ENCODE results near the gene DCC. TPM values are rescaled to one million over a fixed set of nuclear protein-coding genes. Genes with fewer than 3 reads are reported as not detected.

DCC gene
- total and polyA plus RNA-seq, 2 of the 8 experiments (the other 6 are each of a cell fraction or from before 2014, with no cell fraction given) = 0.14 to 1.4 TPM

DNA sequence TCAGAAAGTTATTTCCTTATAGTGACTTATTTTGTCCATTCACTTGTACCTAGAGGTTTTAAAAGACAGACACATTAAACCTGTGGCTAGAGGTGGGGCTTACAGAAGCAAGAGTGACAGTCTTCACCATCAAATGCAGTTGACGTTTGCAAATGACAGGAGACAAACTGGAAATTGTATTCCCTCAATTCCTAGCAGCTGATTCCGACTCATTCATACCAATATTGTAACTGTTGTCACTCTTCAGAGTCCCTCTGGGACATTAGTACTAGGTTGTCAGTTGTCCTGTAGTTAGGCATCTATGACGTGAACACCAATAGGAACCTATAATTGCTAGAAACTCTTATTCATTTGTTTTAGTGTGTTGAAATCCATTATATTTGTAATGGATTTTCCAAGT, 794.7 kb downstream of the DCC start:
- no peak overlapping the region for H2AFZ ChIP-seq (ENCODE audit: low read length)
- H4K91ac ChIP-seq (replicated peaks; ENCODE audit: insufficient read length, low read length) = no peak overlapping the region
- H3K27me3 ChIP-seq (replicated peaks in 1 of 4; ENCODE audit: control insufficient read depth in 3 of 4, extremely low read depth in 1 of 4, insufficient read depth in 3 of 4, low read length in 3 of 4) = no peaks in the 10 kb centered on the region
- no peak overlapping the region for H2BK15ac ChIP-seq (ENCODE audit: low read length)
- no peaks in the 10 kb centered on the region for H4K20me1 ChIP-seq (replicated peaks in 1 of 2; ENCODE audit: control insufficient read depth in 1 of 2, insufficient read depth in 2 of 2, low read length in 2 of 2)
- DNase-seq (ENCODE audit: low read depth in 1 of 2, low spot score in 2 of 2) (no peak), FAIRE-seq (no peak)
- no peak overlapping the region for H3K27ac ChIP-seq (ENCODE audit: low read depth, low read length)
- H3K36me3 ChIP-seq (ENCODE audit: control insufficient read depth in 2 of 4, insufficient read depth in 4 of 4, low read length in 3 of 4) = no peaks in the 10 kb centered on the region
- H4K8ac ChIP-seq (ENCODE audit: extremely low read depth, insufficient read depth, low read length) = no peak overlapping the region
- no peak for TF ChIP-seq EGR1 (IDR thresholded peaks at IDR 0.05; ENCODE audit: borderline replicate concordance, low read depth, low read length)
- TF ChIP-seq, protein P1, sequence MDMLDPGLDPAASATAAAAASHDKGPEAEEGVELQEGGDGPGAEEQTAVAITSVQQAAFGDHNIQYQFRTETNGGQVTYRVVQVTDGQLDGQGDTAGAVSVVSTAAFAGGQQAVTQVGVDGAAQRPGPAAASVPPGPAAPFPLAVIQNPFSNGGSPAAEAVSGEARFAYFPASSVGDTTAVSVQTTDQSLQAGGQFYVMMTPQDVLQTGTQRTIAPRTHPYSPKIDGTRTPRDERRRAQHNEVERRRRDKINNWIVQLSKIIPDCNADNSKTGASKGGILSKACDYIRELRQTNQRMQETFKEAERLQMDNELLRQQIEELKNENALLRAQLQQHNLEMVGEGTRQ (IDR thresholded peaks at IDR 0.05; ENCODE audit: low read length) = no peak
- TF ChIP-seq CBX5 (IDR thresholded peaks at IDR 0.05; ENCODE audit: low read depth, low read length) = no peak
- no peak for TF ChIP-seq TBP (IDR thresholded peaks at IDR 0.05; ENCODE audit: low read depth, low read length)
- TF ChIP-seq CEBPB (IDR thresholded peaks at IDR 0.05; ENCODE audit: low read depth, low read length) = no peak
- no peak for TF ChIP-seq CHD1 (IDR thresholded peaks at IDR 0.05; ENCODE audit: low read depth, low read length)
- TF ChIP-seq EZH2 (IDR thresholded peaks at IDR 0.05; ENCODE audit: low read depth, low read length, severe bottlenecking) = no peak
- TF ChIP-seq SUZ12 (IDR thresholded peaks at IDR 0.05; ENCODE audit: low read length) = no peak
- no peak for TF ChIP-seq HDAC2 (IDR thresholded peaks at IDR 0.05; ENCODE audit: borderline replicate concordance in 1 of 2, low read depth in 2 of 2, low read length in 2 of 2)
- no peak for TF ChIP-seq FOSL1 (IDR thresholded peaks at IDR 0.05; ENCODE audit: insufficient read depth, low read depth, low read length)
- no peak for TF ChIP-seq TAF7 (optimal IDR thresholded peaks at IDR 0.05; ENCODE audit: borderline replicate concordance, low read depth, low read length)
- no peak for TF ChIP-seq YY1 (IDR thresholded peaks at IDR 0.05; ENCODE audit: low read depth, low read length)
- TF ChIP-seq JUN (IDR thresholded peaks at IDR 0.05; ENCODE audit: low read depth, low read length) = no peak
- TF ChIP-seq SRF (IDR thresholded peaks at IDR 0.05; ENCODE audit: low read depth, low read length) = no peak
- H3K14ac ChIP-seq (ENCODE audit: insufficient read length) = no peak overlapping the region
- no peak overlapping the region for H2BK20ac ChIP-seq (ENCODE audit: low read length)
- H3K9ac ChIP-seq (replicated peaks in 1 of 4; ENCODE audit: extremely low read depth in 1 of 4, low read depth in 3 of 4, low read length in 3 of 4) = no peak overlapping the region
- no peaks in the 10 kb centered on the region for H3K23me2 ChIP-seq (ENCODE audit: low read depth, low read length)
- no peak overlapping the region for H4K5ac ChIP-seq (ENCODE audit: insufficient read length, low read depth, low read length)
- H2BK5ac ChIP-seq (ENCODE audit: low read depth, low read length) = no peak overlapping the region
- no peak overlapping the region for H3K23ac ChIP-seq (ENCODE audit: insufficient read length)
- no peak overlapping the region for H3K4me2 ChIP-seq (ENCODE audit: insufficient read depth in 1 of 2, low read depth in 2 of 2, low read length in 2 of 2)
- 98% methylated on average over 3 of the region's 3 CpGs; no CpG with 5 or more reads in 1 of the 2 experiments for WGBS, 2 experiments (ENCODE audit: extremely low coverage in 1 of 2, insufficient coverage in 1 of 2, insufficient read length in 1 of 2, insufficient replicate concordance in 2 of 2, low coverage in 1 of 2, low lambda C conversion rate in 2 of 2, missing lambda C conversion rate in 1 of 2)
- H2BK120ac ChIP-seq (replicated peaks; ENCODE audit: low read depth, low read length) = no peak overlapping the region
- POLR2A ChIA-PET (ENCODE audit: partially characterized antibody) = no interaction called here
- no peak overlapping the region for H3K4me3 ChIP-seq (ENCODE audit: extremely low read depth in 1 of 4, insufficient read depth in 2 of 4, low read depth in 3 of 4, low read length in 4 of 4)
- no peaks in the 10 kb centered on the region for H3K79me1 ChIP-seq (ENCODE audit: low read depth, low read length)
- H3K4ac ChIP-seq (replicated peaks; ENCODE audit: insufficient read length, low read depth, low read length) = no peak overlapping the region
- no peak overlapping the region for H2BK12ac ChIP-seq (ENCODE audit: low read depth, low read length)
- H3K18ac ChIP-seq (ENCODE audit: extremely low read depth, low read length) = no peak overlapping the region
- no peaks in the 10 kb centered on the region for H3K79me2 ChIP-seq (ENCODE audit: control insufficient read depth in 1 of 2, insufficient read depth in 2 of 2, low read length in 2 of 2)
- no peaks in the 10 kb centered on the region for H3K9me3 ChIP-seq (ENCODE audit: insufficient read depth in 2 of 2, low read depth in 1 of 2, low read length in 1 of 2)
- H3K56ac ChIP-seq (replicated peaks; ENCODE audit: insufficient read length, low read depth, low read length) = no peak overlapping the region
- no peaks in the 10 kb centered on the region; a peak in 1 of 7 replicates for H3K4me1 ChIP-seq (replicated peaks in 1 of 4; ENCODE audit: control insufficient read depth in 3 of 4, insufficient read depth in 4 of 4, low read length in 3 of 4)
- no peak overlapping the region for H2AK5ac ChIP-seq (ENCODE audit: low read depth, low read length)
- CTCF ChIA-PET (ENCODE audit: partially characterized antibody) = interaction anchor here (2.2 kb wide), 1 partner anchor 245 kb away, joined by 5 read pairs; no protein-coding TSS in a partner anchor

Data from H1 (cell line).